Adipocyte (in vitro differentiated cells): ENCODE measurements around the gene ATXN1.
"Not testable (repeated sequence)": the region's sequence is repeated elsewhere in the genome, so short reads cannot be mapped to it uniquely, and the experiment has no call there.

ENCODE experiments used
- DNase-seq: peaks from one replicate; pipeline ENCODE4 v3.0.0-alpha.2; 2015; ENCODE audit warnings: low read depth
- H3K27me3 ChIP-seq: replicated peaks from 2 replicates; pipeline ENCODE4 v1.7.0; 2013; ENCODE audit warnings: mild to moderate bottlenecking, low read length, moderate library complexity; ENCODE audit not compliant: control insufficient read depth, insufficient read depth
- H3K36me3 ChIP-seq: 2 replicates; pipeline ENCODE4 v1.7.0; 2013; ENCODE audit warnings: low read length, mild to moderate bottlenecking, moderate library complexity; ENCODE audit not compliant: control insufficient read depth, insufficient read depth, severe bottlenecking
- H3K4me1 ChIP-seq: 2 replicates; pipeline ENCODE4 v1.7.0; 2013; ENCODE audit warnings: mild to moderate bottlenecking, low read length, moderate library complexity; ENCODE audit not compliant: control insufficient read depth, insufficient read depth
- H3K4me3 ChIP-seq: 2 replicates; pipeline ENCODE4 v1.7.0; 2013; ENCODE audit warnings: mild to moderate bottlenecking, low read length, moderate library complexity
- H3K9ac ChIP-seq: 2 replicates; pipeline ENCODE4 v1.7.0; 2013; ENCODE audit warnings: mild to moderate bottlenecking, low read length, moderate library complexity
- H3K9me3 ChIP-seq: 2 replicates; pipeline ENCODE4 v1.7.0; 2013; ENCODE audit warnings: mild to moderate bottlenecking, low read length, moderate library complexity; ENCODE audit not compliant: control insufficient read depth

ATXN1 gene

GRCh38 chr6:16399695-16400094 lies 361.6 kb downstream of the ATXN1 start:
- Histone ChIP-seq H3K4me3 (no peak overlapping the region), H3K4me1 (peaks cover 23% of the 10 kb centered on the region), H3K9ac (no peak overlapping the region), H3K36me3 (no peaks in the 10 kb centered on the region), H3K9me3 (no peaks in the 10 kb centered on the region), H3K27me3 (no peaks in the 10 kb centered on the region)
- DNase-seq = no peak

GRCh38 chr6:16399158-16399557 lies 362.1 kb downstream of the ATXN1 start:
- H3K9me3 ChIP-seq = no peaks in the 10 kb centered on the region
- no peak overlapping the region for H3K9ac ChIP-seq
- peaks cover 23% of the 10 kb centered on the region for H3K4me1 ChIP-seq
- DNase-seq = no peak
- no peak overlapping the region for H3K4me3 ChIP-seq
- H3K36me3 ChIP-seq = no peaks in the 10 kb centered on the region
- H3K27me3 ChIP-seq = no peaks in the 10 kb centered on the region

- Histone ChIP-seq H3K4me3 (no peak overlapping the region), H3K4me1 (peaks cover 20% of the 10 kb centered on the region), H3K36me3 (no peaks in the 10 kb centered on the region), H3K27me3 (no peaks in the 10 kb centered on the region), H3K9ac (no peak overlapping the region), H3K9me3 (no peaks in the 10 kb centered on the region)
- DNase-seq = peak; percentile 79
Observed at GRCh38 chr6:16398587-16398986, 362.7 kb downstream of the ATXN1 start.

- Histone ChIP-seq H3K9me3 (no peaks in the 10 kb centered on the region), H3K9ac (no peak overlapping the region)
- peak; percentile 52 for DNase-seq
Observed at GRCh38 chr6:16397623-16398022, 363.6 kb downstream of the ATXN1 start.

GRCh38 chr6:16396497-16397319 lies 364.6 kb downstream of the ATXN1 start:
- Histone ChIP-seq H3K36me3 (no peaks in the 10 kb centered on the region), H3K9ac (no peak overlapping the region), H3K4me3 (no peak overlapping the region), H3K9me3 (no peaks in the 10 kb centered on the region), H3K4me1 (peaks cover 21% of the 10 kb centered on the region), H3K27me3 (no peaks in the 10 kb centered on the region)
- DNase-seq = no peak

More at GRCh38 chr6:16397623-16398022, 363.6 kb downstream of the ATXN1 start:
- peaks cover 19% of the 10 kb centered on the region for H3K4me1 ChIP-seq
- no peaks in the 10 kb centered on the region for H3K27me3 ChIP-seq
- no peaks in the 10 kb centered on the region for H3K36me3 ChIP-seq
- no peak overlapping the region for H3K4me3 ChIP-seq

GRCh38 chr6:16394632-16395031 lies 366.6 kb downstream of the ATXN1 start:
- Histone ChIP-seq H3K9me3 (no peaks in the 10 kb centered on the region), H3K4me3 (no peak overlapping the region)

GRCh38 chr6:16393326-16393725 lies 367.9 kb downstream of the ATXN1 start:
- H3K9ac ChIP-seq = no peak overlapping the region

More at GRCh38 chr6:16394632-16395031, 366.6 kb downstream of the ATXN1 start:
- peaks cover 24% of the 10 kb centered on the region for H3K4me1 ChIP-seq
- H3K9ac ChIP-seq = no peak overlapping the region
- no peaks in the 10 kb centered on the region for H3K27me3 ChIP-seq
- no peak for DNase-seq
- no peaks in the 10 kb centered on the region for H3K36me3 ChIP-seq

GRCh38 chr6:16392010-16392409 lies 369.2 kb downstream of the ATXN1 start:
- Histone ChIP-seq H3K4me1 (peaks cover 14% of the 10 kb centered on the region), H3K4me3 (no peak overlapping the region), H3K9me3 (no peaks in the 10 kb centered on the region), H3K27me3 (no peaks in the 10 kb centered on the region), H3K36me3 (no peaks in the 10 kb centered on the region), H3K9ac (no peak overlapping the region)
- DNase-seq = peak; percentile 17

More at GRCh38 chr6:16393326-16393725, 367.9 kb downstream of the ATXN1 start:
- Histone ChIP-seq H3K9me3 (no peaks in the 10 kb centered on the region), H3K4me3 (no peak overlapping the region), H3K27me3 (no peaks in the 10 kb centered on the region), H3K36me3 (no peaks in the 10 kb centered on the region), H3K4me1 (peaks cover 16% of the 10 kb centered on the region)
- no peak for DNase-seq

- peak; percentile 59 for DNase-seq
- Histone ChIP-seq H3K9me3 (no peaks in the 10 kb centered on the region), H3K9ac (peak overlapping the region; percentile 22), H3K4me3 (no peak overlapping the region), H3K36me3 (no peaks in the 10 kb centered on the region), H3K4me1 (peaks cover 14% of the 10 kb centered on the region), H3K27me3 (no peaks in the 10 kb centered on the region)
Observed at GRCh38 chr6:16391451-16391912, 369.8 kb downstream of the ATXN1 start.

GRCh38 chr6:16390909-16391450 lies 370.3 kb downstream of the ATXN1 start:
- not testable (repeated sequence) for H3K4me3 ChIP-seq, H3K36me3 ChIP-seq, DNase-seq, H3K9ac ChIP-seq, H3K9me3 ChIP-seq, H3K27me3 ChIP-seq
- peaks cover 14% of the 10 kb centered on the region for H3K4me1 ChIP-seq

GRCh38 chr6:16389642-16390041 lies 371.6 kb downstream of the ATXN1 start:
- H3K9me3 ChIP-seq = no peaks in the 10 kb centered on the region
- no peak overlapping the region for H3K4me3 ChIP-seq
- no peaks in the 10 kb centered on the region for H3K36me3 ChIP-seq
- H3K9ac ChIP-seq = no peak overlapping the region
- H3K4me1 ChIP-seq = peaks cover 14% of the 10 kb centered on the region
- DNase-seq = no peak
- H3K27me3 ChIP-seq = no peaks in the 10 kb centered on the region
